HepG2 (cell line): ENCODE data around the gene KDM2B. TPM values are rescaled to one million over a fixed set of nuclear protein-coding genes. Genes with fewer than 3 reads are reported as not detected.

ENCODE experiments used
- CTCF ChIP-seq: sonication (generic); formaldehyde crosslinking; IDR thresholded peaks from 2 replicates; pipeline ENCODE4 v1.5.0; 2020; ENCODE audit warnings: mild to moderate bottlenecking, missing genetic modification reagents, moderate library complexity
- ELF3 ChIP-seq: IDR thresholded peaks from 2 replicates; pipeline ENCODE4 v1.6.1; 2016; ENCODE audit warnings: missing genetic modification reagents, missing compliant biosample characterization
- ETS1 ChIP-seq: sonication (generic); formaldehyde crosslinking; IDR thresholded peaks from 2 replicates; pipeline ENCODE4 v1.4.0; 2020; ENCODE audit warnings: missing genetic modification reagents
- GLMP ChIP-seq: sonication (generic); formaldehyde crosslinking; IDR thresholded peaks from 2 replicates; pipeline ENCODE4 v1.9.0; 2021; ENCODE audit warnings: missing genetic modification reagents, mild to moderate bottlenecking, borderline replicate concordance
- KDM4B ChIP-seq: sonication (generic); formaldehyde crosslinking; IDR thresholded peaks from 2 replicates; pipeline ENCODE4 v1.4.0; 2020; ENCODE audit warnings: missing genetic modification reagents
- MXD1 ChIP-seq: sonication (generic); formaldehyde crosslinking; IDR thresholded peaks from 2 replicates; pipeline ENCODE4 v1.4.0; 2020; ENCODE audit warnings: mild to moderate bottlenecking, missing genetic modification reagents
- NCOA2 ChIP-seq: sonication (generic); formaldehyde crosslinking; IDR thresholded peaks from 2 replicates; pipeline ENCODE4 v1.8.0; 2022; ENCODE audit warnings: inconsistent platforms
- RBM22 ChIP-seq: fragments of 200-400 bp; formaldehyde crosslinking; optimal IDR thresholded peaks from 2 replicates; pipeline ENCODE3; 2017; ENCODE audit warnings: mild to moderate bottlenecking, low read length, moderate library complexity
- RELA ChIP-seq: sonication (generic); formaldehyde crosslinking; IDR thresholded peaks from 2 replicates; pipeline ENCODE4 v1.4.0; 2020; ENCODE audit warnings: missing genetic modification reagents
- ZBED4 ChIP-seq: sonication (generic); formaldehyde crosslinking; IDR thresholded peaks from 2 replicates; pipeline ENCODE4 v1.4.0; 2020; ENCODE audit warnings: missing genetic modification reagents, borderline replicate concordance
- ZFY ChIP-seq: sonication (generic); formaldehyde crosslinking; IDR thresholded peaks from 2 replicates; pipeline ENCODE4 v1.4.0; 2020; ENCODE audit warnings: missing genetic modification reagents
- ZNF205 ChIP-seq: IDR thresholded peaks from 2 replicates; pipeline ENCODE4 v1.6.1; 2018; ENCODE audit warnings: missing biosample characterization, missing genetic modification reagents
- ZNF232 ChIP-seq: sonication (generic); formaldehyde crosslinking; IDR thresholded peaks from 2 replicates; pipeline ENCODE4 v1.4.0; 2020; ENCODE audit warnings: missing genetic modification reagents, borderline replicate concordance
- ZNF24 ChIP-seq: fragments of 450-650 bp; IDR thresholded peaks from 2 replicates; pipeline ENCODE4 v1.6.1; 2017; ENCODE audit warnings: antibody characterized with exemption, mild to moderate bottlenecking
- ZNF251 ChIP-seq: sonication (generic); formaldehyde crosslinking; IDR thresholded peaks from 2 replicates; pipeline ENCODE4 v1.9.0; 2021; ENCODE audit warnings: mild to moderate bottlenecking, missing genetic modification reagents
- ZNF546 ChIP-seq: sonication (generic); formaldehyde crosslinking; conservative IDR thresholded peaks from 2 replicates; pipeline ENCODE4 v1.8.1; 2023; ENCODE audit warnings: mild to moderate bottlenecking, missing genetic modification reagents
- ZNF800 ChIP-seq: sonication (generic); formaldehyde crosslinking; IDR thresholded peaks from 2 replicates; pipeline ENCODE4 v1.4.0; 2020; ENCODE audit warnings: missing genetic modification reagents
- polyA plus RNA-seq, 8 experiments: library from polyadenylated mRNA; depleted of rRNA in 3 of 8; stranded (reverse) in 7 of 8; unstranded in 1 of 8; fragments of >200 nt; fragmentation: Illumina TruSeq in 4 of 8; extraction: Trizol in 4 of 8; gene quantifications; 2 replicates each; pipeline versions ENCODE4 v1.2.1 to v1.2.3, GENCODE V29; 2011 to 2016; ENCODE audit warnings: low read depth in 4 of 8, missing spikeins in 1 of 8, mixed read lengths in 1 of 8; ENCODE audit not compliant: insufficient read depth in 1 of 8
- total RNA-seq, 5 experiments: library from RNA; depleted of rRNA; stranded (reverse); fragments of >200 nt; fragmentation: Illumina TruSeq; extraction: Trizol; gene quantifications; 2 replicates each; pipeline ENCODE4 v1.2.3, GENCODE V29; 2016; ENCODE audit warnings: low read depth in 1 of 5

Gene KDM2B
- total and polyA plus RNA-seq, 2 of the 13 experiments (the other 11 are each of a cell fraction or from before 2014, with no cell fraction given) = 17.5 to 26.1 TPM

- no peak for TF ChIP-seq CTCF
- TF ChIP-seq ZNF251 (CRISPR knock-in tag) = no peak
- peak; percentile 39; the same call in 1 of the 2 replicates for TF ChIP-seq ZBED4 (CRISPR knock-in tag)
- no peak for TF ChIP-seq ZFY (CRISPR knock-in tag)
- no peak for TF ChIP-seq RELA
- peak; percentile 44; the same call in 1 of the 2 replicates for TF ChIP-seq ZNF24
- no peak for TF ChIP-seq ZNF546 (CRISPR knock-in tag)
- TF ChIP-seq ZNF232 (CRISPR knock-in tag) = no peak
- TF ChIP-seq ELF3 (CRISPR knock-in tag) = peak; percentile 72; the same call in 1 of the 2 replicates
- no peak for TF ChIP-seq MXD1 (CRISPR knock-in tag)
- peak; percentile 97 for TF ChIP-seq NCOA2 (CRISPR knock-in tag)
- TF ChIP-seq RBM22 = no peak
- no peak; the same call in 1 of the 2 replicates for TF ChIP-seq KDM4B (CRISPR knock-in tag)
- no peak for TF ChIP-seq ETS1
- TF ChIP-seq GLMP = no peak
- no peak for TF ChIP-seq ZNF800
- peak; percentile 63; the same call in 1 of the 2 replicates for TF ChIP-seq ZNF205 (CRISPR knock-in tag)
Measured at GRCh38 chr12:121550974-121551634, 29.7 kb downstream of the KDM2B start (continued).
